ENCODE measurements around the gene ABCB11.

Gene ABCB11

DNA sequence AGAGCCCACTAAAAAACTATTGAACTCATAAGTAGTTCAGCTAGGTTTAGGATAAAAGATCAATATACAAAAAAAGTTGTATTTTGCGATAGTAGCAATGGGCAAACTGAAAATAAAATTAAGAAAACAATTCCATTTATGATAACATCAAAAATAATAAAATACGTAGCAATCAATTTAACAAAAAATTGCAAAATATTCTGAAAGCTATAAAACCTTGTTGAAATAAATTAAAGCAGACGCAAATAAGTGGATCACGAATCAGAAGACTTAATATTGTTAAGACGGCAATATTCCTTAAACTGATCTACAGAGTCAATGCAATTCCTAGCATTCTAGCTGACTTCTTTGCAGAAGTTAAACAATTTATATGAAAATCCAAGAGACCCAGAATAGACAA, 24.5 kb downstream of the ABCB11 start:
- DNase-seq, result no peak

DNA sequence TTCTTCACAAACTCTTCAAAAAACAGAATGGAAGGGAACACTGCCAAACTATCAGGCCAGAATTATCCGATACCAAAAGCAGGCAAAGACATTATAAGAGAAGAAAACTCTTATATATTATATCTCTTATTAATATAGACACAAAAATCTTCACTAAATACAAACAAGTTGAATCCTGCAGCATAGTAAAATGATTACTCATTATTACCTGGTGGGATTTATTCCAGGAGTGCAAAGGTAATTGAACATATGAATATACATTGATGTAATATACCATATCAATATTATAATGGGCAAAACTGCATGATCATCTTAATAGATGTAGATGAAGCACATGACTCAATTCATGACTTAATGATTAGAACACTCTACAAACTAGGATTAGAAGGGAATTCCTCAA, 25.1 kb downstream of the ABCB11 start:
- DNase-seq, result no peak

DNA sequence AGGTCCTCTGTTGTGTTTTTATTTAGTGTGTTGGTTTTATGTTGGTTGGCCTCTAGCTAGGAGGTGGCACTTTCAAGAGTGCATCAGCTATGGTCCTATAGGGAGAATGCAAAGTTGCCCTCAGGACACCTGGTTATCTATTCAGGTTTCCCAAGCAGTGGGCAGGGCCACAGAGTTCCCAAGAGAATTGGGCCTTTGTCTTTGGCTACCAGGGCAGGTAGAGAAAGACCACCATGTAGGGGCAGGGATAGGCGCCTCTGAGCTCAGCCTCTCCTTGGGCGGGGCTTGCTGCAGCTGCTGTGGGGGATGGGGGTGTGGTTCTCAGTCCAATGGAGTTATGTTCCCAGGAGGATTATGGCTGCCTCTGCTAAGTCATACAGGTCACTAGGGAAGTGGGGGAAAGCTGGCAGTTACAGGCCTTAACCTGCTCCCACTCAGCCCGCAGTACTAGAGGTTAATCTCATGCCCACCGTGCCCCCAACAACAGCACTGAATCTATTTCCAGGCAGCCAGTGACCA, 26.0 kb downstream of the ABCB11 start:
- DNase-seq, result no peak

DNA sequence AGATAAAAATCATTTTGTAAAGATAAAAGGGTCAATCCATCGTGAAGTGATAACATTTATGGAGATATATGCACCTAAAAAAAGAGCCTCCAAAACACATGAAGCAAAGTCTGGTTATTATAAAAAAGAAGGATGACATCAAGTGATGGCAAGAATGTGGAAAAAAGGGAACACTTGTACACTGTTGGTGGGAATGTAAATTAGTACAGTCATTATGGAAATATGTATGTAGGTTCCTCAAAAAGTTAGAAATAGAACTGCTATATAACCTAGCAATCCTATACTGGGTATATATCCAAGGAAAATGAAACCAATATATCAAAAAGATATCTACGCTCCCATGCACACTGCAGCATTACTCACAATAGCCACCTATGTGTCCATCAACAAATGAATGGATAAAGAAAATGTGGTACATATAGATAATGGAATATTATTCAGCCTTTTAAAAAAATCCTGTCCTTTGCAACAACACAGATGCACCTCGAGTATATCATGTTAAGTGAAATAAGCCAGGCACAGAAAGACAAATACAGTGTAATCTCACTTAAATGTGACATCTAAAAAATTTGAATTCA, 28.9 kb downstream of the ABCB11 start:
- no peak for DNase-seq

DNA sequence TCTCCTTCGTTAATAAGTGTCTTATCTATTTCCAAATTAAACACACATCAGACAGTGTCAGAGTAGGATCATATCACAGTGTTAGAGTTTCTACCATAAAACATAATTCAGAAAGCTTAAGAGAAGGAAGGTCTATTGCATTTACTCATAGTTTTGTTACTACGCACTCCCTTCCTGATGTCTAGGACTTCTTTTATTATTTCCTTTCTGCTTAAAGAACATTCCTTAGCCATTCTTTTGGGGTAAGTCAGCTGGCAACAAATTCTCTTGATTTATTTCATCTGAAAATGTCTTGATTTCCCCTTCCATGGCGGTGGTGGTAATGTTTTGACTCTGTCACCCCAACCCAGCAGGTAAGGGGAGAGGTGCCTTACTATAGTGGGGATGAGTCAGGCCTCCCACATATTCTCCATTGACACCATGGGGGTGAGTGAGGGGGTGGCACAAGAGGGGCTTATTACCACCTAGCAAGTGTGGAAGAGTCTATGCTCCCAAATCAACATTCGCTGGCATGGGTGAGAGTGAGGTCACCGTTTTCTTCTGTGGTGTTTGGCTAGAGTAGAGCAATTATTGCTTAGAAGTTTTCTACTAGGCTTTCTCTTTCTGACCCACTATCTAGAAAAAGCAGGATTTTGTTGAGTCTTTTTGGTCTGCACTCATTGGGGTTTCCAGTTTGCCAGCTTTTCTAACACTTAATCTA, 29.9 kb downstream of the ABCB11 start:
- DNase-seq, result no peak

DNA sequence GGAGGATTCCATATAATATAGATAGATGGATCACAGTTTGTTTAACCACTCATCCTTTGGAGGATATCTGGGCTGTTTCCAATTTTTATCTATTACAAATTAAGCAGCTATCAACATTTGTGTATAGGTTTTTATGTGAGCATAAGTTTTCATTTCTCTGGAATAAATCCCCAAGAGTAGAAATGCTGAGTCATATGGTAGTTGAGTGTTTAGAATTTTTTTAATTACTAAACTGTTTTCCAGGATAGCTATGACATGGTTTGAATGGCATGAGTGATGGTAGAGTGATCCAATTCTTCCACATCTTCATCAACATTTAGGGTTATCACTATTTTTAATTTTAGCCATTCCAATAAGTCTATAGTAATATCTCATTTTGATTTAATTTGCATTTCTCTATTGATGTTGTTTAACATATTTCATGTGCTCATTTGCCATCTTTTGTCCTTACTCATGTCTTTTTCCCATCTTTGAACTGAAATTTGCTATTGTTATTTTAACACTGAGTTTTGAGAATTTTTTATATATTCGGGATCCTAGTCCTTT, 31.4 kb downstream of the ABCB11 start:
- DNase-seq, result no peak

DNA sequence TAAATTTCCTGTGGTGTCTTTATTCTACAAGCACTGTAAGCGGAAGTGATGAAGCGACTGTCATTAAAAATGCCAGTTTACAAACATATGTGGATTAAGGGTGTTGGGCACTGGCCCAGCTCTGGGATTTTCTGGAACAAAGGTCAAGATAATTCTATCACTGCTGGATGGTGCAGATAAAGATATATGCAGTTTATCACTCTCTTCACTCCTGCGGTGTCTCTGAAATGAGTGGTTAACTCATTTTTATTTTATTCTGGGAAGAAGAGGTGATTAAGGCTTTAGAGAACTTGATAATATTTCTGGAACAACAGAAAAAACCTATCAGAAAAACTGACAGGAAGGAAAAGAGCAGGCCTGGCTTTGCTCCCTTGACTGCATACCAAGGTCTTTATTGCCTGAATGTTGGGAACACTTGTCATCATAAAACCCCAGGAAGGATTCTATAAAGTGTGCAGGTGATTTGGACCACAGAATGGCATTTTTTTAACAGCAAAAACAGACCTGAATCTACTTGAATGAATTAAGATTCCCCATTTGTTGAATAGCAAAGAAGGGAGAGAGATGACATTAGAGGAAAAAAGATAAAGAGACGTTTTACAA, 32.4 kb downstream of the ABCB11 start:
- DNase-seq, result no peak

DNA sequence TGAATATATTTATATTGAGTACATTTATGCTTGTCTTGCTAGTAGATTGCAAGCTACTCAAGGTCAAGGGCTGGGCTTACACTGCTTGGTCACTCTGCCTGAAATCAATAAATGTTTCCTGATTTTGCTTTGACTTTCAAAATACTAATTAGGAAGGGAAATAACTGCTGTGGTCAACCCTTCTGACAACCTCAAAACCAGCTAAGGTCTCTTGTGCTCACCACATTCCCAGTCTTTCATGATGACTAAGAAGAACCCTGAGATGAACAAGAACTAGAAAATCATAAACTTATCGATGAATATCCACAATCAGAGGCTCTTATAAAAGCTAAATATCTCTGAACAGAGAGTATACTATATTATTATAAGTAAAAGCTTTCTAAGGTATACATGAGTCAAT, 33.3 kb downstream of the ABCB11 start:
- DNase-seq, result no peak

DNA sequence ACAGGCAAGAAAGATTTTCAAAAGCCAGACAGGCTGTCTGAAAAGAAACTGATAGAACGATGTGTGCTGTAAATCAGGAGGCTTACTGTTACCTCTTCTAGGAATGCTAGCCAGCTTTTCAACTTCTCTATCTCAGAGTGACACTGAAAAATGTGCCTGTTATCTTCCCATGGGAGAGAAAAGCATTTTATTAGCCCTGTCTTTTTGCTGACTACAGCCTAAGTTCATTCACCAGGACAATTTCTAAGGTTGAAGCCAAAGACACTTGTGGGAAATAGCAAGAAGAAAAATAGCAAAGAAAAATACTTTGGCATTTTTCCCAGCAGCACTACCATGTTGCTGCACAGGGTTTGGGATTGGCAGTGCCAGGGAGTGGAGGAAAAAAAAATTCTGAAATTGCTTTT, 34.0 kb downstream of the ABCB11 start:
- DNase-seq, result no peak

DNA sequence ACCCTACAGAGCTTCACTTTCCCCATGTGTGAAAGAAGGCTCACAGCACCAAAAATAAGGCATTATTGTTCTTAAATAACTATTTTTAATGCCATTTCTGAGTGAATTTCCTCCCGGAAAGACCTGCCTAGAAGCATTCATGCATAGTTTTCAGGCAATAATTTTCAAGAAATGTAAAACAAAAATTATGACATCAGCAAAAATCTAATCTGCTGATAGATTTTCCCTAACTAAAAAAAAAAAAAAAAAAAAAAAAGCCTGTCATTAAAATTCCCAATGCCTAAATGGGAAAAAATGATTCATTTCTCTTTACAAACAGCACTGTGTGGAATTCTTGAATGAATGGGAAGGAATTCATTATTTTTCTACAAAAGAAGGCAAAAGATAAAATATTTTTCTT, 35.4 kb downstream of the ABCB11 start:
- DNase-seq, result no peak

DNA sequence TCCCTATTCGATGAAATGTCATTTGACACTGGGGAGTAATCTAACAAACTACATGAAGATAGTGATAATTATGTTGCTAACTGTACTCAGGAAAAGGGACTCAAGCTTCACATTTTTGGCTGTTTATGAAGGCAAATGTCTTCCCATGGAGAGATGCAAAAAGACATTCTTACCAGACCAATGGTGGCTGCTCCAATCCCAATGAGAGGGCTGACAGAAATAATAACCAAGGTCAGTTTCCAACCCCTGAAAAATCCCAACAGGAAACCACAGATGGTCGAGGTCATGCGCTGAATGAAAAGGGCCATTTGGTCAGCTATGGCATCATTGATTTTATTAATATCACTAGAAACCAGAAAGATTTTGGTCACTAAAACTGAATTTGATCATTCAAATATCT, 37.6 kb downstream of the ABCB11 start:
- DNase-seq, result no peak

DNA sequence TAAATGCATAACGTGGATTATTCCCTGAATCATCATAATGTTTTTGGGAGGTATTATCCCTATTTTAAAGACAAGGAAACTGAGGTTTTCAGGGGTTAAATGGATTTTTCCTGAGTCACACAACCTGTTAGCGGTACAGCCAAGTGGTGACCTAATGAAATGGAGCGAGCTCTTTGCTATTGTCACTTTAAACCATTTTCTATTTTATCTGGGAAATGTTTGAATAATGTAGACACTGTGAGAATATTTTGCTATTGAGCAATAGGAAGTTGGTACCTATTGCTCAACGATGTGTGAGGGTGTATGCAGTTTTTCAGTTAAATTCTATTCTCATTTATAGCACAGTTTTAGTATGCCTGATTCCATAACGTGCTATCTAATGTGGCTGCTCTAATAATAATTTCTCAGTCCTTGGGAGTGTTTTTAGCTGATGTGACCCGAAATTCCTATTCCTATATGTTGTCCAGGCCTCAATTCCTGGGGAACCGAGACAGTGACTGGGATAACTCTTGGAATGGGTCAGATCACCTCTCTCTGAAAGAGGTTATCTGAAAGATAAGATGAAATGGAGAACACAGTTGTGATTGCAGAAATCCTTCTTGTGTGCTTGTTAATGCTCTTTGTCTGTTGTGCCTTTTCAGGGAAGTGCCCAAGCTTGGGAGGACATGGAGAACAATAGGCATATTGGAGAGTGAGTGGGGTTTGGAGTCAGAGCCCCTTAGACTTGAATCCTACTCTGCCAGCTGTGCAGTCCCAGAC, 38.4 kb downstream of the ABCB11 start:
- no peak for DNase-seq

DNA sequence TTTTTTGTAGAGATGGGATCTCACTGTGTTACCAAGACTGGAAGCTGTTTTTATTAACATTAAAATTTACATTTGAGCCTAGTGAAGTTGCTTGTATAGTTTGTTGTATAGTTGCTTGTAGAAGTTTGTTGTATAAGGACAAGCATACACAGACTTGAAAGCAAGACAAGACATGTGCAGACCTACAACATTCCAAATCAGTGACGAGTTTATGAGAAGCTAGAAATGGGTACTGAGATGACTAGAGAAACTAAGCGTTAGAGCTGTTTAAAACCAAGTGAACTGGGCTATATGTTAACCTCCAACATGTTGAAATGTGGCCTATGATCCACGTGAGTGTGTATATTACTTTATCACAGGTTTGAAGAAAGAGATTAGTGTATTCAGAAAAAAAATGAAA, 39.1 kb downstream of the ABCB11 start:
- no peak for DNase-seq

DNA sequence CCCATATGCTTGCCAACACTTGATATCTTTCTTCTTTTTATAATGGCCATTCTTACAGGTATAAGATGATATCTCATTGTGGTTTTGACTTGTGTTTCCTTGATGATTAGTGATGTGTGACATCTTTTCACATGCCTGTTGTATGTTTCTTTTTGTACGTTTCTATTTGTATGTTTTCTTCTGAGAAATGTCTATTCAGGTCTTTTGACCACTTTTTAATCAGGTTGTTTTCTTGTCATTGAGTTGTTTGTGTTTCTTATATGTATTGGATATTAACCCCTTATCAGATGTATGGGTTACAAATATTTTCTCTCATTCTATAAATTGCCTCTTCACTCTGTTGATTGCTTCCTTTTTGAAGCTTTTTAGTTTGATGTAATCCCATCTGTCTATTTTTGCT, 42.4 kb downstream of the ABCB11 start:
- DNase-seq, result no peak

DNA sequence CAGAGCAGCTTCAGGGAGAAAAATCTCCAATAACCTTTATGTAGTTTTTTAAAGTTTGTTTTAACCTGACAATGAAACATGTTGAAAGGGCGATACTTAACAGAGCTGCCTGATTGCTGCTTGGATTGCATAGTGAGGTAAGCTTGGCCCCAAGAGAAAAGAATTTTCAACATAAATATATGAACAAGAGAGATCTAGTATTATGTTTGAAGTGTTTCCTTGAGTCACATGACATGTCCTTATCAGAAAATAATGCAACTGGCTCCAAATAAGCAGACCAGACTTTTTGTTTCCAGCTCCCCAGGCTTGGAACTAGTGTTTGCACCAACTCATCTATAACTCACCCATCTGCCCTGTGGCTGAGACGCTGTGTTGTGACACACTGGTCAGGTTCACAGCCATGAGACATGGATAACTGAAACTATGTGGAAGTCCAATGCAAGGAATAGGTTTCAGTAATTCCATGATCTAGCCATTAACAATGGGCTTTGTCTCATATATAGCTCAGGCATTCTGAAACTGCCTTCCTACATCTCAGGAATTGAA, 44.7 kb downstream of the ABCB11 start:
- DNase-seq, result no peak

DNA sequence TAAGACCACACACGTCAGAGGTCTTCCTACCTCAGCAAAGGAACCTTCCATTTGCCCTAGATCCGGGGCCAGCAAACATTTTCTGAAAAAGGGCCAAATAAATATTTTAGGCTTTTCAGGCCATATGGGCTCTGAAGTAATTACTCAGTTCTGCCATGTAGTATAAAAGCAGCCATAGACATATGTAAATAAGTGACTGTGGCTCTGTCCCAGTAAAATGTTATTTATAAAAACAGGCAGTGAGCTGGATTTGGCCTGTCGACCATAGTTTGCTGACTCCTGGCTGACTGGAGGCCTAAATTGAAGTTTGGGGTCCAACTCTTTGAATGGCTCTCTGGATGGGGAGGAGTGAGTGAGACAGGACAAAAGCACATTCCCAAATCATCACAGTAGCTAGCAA, 49.5 kb downstream of the ABCB11 start:
- DNase-seq, result no peak

DNA sequence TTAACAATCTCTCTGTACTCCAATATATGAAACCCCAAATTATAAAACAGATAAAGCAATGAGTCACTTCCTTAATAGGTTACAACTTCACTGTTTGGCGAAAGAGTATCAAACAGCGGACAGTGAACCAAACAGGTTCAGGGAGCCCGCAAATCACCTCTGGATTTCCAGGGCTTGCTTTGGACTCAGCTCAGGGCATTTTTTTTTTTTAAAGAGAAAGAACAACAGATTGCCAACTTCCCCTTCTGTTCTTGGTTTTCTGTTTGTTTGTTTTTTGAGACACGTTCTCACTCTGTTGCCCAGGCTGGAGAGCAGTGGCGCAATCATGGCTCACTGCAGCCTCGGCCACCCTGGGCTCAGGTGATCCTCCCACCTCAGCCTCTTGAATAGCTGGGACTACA, 52.7 kb downstream of the ABCB11 start:
- DNase-seq, result no peak

DNA sequence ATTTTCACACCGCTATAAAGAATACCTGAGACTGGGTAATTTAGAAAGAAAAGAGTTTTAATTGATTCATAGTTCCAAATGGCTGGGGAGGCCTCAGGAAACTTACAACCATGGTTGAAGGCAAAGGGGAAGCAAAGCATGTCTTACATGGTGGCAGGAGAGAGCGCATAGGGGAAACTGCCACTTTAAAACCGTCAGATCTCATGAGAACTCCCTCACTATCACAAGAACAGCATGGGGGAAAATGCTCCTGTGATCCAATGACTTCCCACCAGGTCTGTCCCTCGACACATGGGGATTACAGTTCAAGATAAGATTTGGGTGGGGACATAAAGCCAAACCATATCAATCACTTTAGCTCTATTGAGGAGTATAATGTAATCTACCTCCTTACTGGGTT, 53.5 kb downstream of the ABCB11 start:
- no peak for DNase-seq

DNA sequence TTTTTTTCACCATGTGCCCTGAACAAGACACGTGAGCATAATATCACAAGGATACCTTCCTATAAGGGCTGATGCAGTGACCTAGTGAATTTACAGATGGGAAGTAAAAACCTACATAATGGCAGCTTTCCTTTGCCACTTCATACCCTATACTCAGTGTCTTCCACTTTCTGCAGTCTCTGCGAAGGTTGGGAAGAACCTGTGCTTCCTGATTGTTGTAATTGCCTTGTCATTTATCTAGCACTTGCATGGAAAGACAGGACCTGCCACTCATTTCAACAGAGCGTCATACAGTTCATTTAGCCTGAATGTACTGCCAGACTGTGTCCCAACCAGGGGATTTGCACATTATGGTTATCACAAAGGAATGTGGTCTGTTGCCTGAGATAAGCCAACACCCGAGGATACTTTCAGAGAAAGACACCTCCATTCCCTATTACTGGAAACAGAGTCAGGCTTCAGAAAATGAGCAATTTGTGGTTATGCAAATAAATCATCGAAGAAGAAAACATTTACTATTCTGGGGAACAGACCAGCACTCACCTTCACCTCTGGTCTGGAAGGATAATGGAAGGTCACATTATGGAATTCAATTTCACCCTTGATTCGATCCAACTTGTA, 55.0 kb downstream of the ABCB11 start:
- DNase-seq, result no peak

DNA sequence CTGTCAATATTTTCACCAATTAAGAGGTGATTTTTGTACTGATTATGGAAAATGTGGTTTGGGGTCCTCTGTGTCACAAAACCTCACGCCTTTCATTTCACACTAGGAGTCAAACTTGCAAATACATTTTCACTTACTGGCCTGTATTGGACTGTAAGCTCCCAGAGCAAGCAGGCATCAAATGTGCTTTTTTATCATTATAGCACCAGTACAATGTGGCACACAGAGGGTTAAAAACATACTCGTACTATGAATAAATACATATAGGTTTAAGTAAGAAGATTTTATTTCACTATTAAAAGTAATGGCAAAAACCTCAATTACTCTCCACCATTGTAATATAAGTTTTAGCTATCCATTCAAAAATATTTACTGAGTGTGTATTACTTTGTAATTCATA, 56.7 kb downstream of the ABCB11 start:
- no peak for DNase-seq

DNA sequence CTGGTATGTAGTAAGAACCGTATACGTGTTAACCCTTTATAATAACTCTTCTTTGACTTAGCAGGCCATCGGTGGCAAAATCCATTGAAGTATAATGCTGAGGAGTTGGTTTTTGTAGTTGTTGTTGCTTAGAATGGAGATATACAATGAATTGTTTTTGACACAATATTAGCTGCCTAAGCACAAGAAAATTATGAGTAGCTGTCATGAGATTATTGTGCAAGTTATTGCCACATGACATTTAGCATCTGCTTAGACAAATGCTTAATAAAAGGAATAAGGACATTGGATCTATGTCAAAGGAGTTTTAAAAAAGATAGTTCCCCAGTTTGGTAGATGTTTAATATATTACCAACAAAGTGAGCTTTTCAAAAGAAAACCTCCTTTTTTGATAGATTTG, 59.9 kb downstream of the ABCB11 start:
- no peak for DNase-seq

DNA sequence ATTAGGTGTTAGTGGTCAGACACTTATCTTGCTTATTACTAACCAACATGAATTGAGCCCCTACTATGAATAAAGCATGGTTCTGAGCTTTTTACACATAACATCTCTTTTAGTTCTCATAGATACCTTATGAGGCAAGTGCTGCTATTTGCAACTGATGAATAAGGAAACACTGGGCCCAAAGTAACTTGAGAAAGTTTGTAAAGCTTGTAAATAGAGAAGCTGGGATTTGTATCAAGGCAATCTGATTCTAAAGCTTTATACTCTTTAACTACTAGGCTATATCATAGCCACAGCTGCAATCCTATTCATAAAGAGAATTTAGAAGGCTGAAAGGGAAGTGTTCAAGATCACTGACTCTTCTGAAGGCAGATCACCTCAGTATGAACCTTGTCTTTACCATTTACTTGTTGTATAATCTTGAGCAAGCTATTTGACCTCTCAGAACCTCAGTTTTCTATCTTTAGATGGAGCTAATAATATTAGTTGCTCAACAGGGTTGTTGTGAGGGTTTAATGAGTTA, 60.4 kb downstream of the ABCB11 start:
- no peak for DNase-seq
